Measurements from ENCODE around the gene ATAD3A.

The ATAD3A gene

GRCh38 chr1:1583347-1584010 lies 71.5 kb downstream of the ATAD3A start:
- DNase-seq (ENCODE audit: low spot score): no peak

All from iPS-NIHi11 (cell line).